GM12878 (cell line): ENCODE data around the gene PRSS8. TPM values are rescaled to one million over a fixed set of nuclear protein-coding genes. Genes with fewer than 3 reads are reported as not detected.

Experiments used
- ATAC-seq: fragments of 200-7000 bp; cut with Tn5 transposase; 3 replicates; pipeline ENCODE4 v1.9.1; 2020; ENCODE audit warnings: mild to moderate bottlenecking, moderate library complexity
- BruUV-seq: library from RNA; stranded (reverse); fragments of 400-500 nt; replicated peaks from 2 replicates; lab custom pipeline; 2021; lab: Mats Ljungman, UMichigan
- CTCF ChIA-PET: fragments of 300-600 bp; sonication (Branson Sonifier 250); formaldehyde crosslinking; extraction: SDS; loops from one replicate; lab custom pipeline; 2021; ENCODE audit warnings: inconsistent platforms; lab: Yijun Ruan, JAX
- POLR2A ChIA-PET: fragments of 350-600 bp; formaldehyde crosslinking; extraction: SDS; loops from one replicate; lab custom pipeline; 2021; ENCODE audit warnings: inconsistent platforms; lab: Charles Lee
- RAD21 ChIA-PET: fragments of 300-600 bp; sonication (Branson Sonifier 250); formaldehyde crosslinking; loops from one replicate; lab custom pipeline; 2023; ENCODE audit warnings: antibody characterized with exemption; ENCODE audit not compliant: unreplicated experiment; lab: Charles Lee
- SMC1A ChIA-PET: fragments of 300-600 bp; sonication (Branson Sonifier 250); formaldehyde crosslinking; loops from one replicate; lab custom pipeline; 2023; ENCODE audit not compliant: unreplicated experiment, uncharacterized antibody; lab: Charles Lee
- DNase-seq: peaks from one replicate; pipeline ENCODE4 v3.0.0-alpha.2; 2011; ENCODE audit warnings: low read depth, low spot score
- FAIRE-seq: peaks from 3 replicates; lab custom pipeline; 2011; peaks lifted over from hg19 to GRCh38; lab: Jason Lieb, UNC
- H2AFZ ChIP-seq: 2 replicates; pipeline ENCODE4 v1.6.0; 2011; ENCODE audit warnings: low read depth, low read length, control low read depth; ENCODE audit not compliant: control insufficient read depth
- H3K27ac ChIP-seq: 2 replicates; pipeline ENCODE4 v1.5.1; 2011; ENCODE audit warnings: control low read depth; ENCODE audit not compliant: control insufficient read depth, insufficient read depth
- H3K27me3 ChIP-seq, 2 experiments: replicated peaks in 1 of 2; 2 replicates each; pipeline versions ENCODE4 v1.6.0 to v1.6.1; 2011; ENCODE audit warnings: low read length in 1 of 2; ENCODE audit not compliant: control insufficient read depth in 2 of 2, insufficient read depth in 2 of 2
- H3K36me3 ChIP-seq, 2 experiments: 2 replicates each; pipeline ENCODE4 v1.5.1; 2011; ENCODE audit warnings: low read length in 1 of 2; ENCODE audit not compliant: control insufficient read depth in 2 of 2, insufficient read depth in 2 of 2
- H3K4me1 ChIP-seq: 2 replicates; pipeline ENCODE4 v1.6.1; 2011; ENCODE audit warnings: mild to moderate bottlenecking, low read length, moderate library complexity, mixed read lengths; ENCODE audit not compliant: control insufficient read depth, insufficient read depth
- H3K4me2 ChIP-seq: 2 replicates; pipeline ENCODE4 v1.6.0; 2011; ENCODE audit warnings: control low read depth; ENCODE audit not compliant: control insufficient read depth, insufficient read depth
- H3K4me3 ChIP-seq: fragments of 200-600 bp; sonication (generic); 2 replicates; pipeline ENCODE4 v1.5.1; 2016
- H3K79me2 ChIP-seq: 2 replicates; pipeline ENCODE4 v1.6.0; 2011; ENCODE audit warnings: low read length; ENCODE audit not compliant: control insufficient read depth, insufficient read depth
- H3K9ac ChIP-seq: 2 replicates; pipeline ENCODE4 v1.8.0; 2011; ENCODE audit warnings: low read length, control low read depth, mixed read lengths; ENCODE audit not compliant: control insufficient read depth, insufficient read depth
- H3K9me3 ChIP-seq: replicated peaks from 3 replicates; pipeline ENCODE4 v1.5.1; 2011; ENCODE audit warnings: mild to moderate bottlenecking, low read length; ENCODE audit not compliant: control insufficient read depth, insufficient read depth
- H4K20me1 ChIP-seq: 2 replicates; pipeline ENCODE4 v1.6.0; 2011; ENCODE audit not compliant: control insufficient read depth, insufficient read depth
- IKZF1 ChIP-seq: fragments of 450-650 bp; conservative IDR thresholded peaks from 2 replicates; pipeline ENCODE4 v1.6.1; 2017; ENCODE audit warnings: antibody characterized with exemption, mild to moderate bottlenecking
- POLR2A ChIP-seq: IDR thresholded peaks from 2 replicates; pipeline ENCODE4 v1.6.1; 2011; ENCODE audit warnings: low read depth, mild to moderate bottlenecking, low read length
- RB1 ChIP-seq: fragments of 450-650 bp; formaldehyde crosslinking; IDR thresholded peaks from 2 replicates; pipeline ENCODE4 v1.6.1; 2017; ENCODE audit warnings: mild to moderate bottlenecking, borderline replicate concordance
- SUZ12 ChIP-seq: fragments of 200-600 bp; sonication (generic); IDR thresholded peaks from one replicate; pipeline ENCODE4 v1.6.1; 2018; ENCODE audit warnings: antibody characterized with exemption, mild to moderate bottlenecking; ENCODE audit not compliant: unreplicated experiment
- ZNF592 ChIP-seq: fragments of 450-650 bp; IDR thresholded peaks from 2 replicates; pipeline ENCODE4 v1.6.1; 2017; ENCODE audit warnings: mild to moderate bottlenecking, moderate library complexity
- WGBS: methylation state at CpG from one replicate; pipeline ENCODE4 v1.1.6; 2016; ENCODE audit warnings: low lambda C conversion rate; ENCODE audit not compliant: insufficient replicate concordance, insufficient coverage; ENCODE audit errors: missing lambda C conversion rate; 5-methylcytosine and 5-hydroxymethylcytosine counted together
- in situ Hi-C: fragments of 300-500 bp; cut with MboI; formaldehyde crosslinking; loops from 9 replicates; pipeline ENCODE4 v1.14.3; 2018; ENCODE audit warnings: mixed read lengths
- intact Hi-C: fragments of 100-400 bp; cut with micrococcal nuclease; formaldehyde crosslinking; loops from one replicate; pipeline ENCODE4 v1.14.2; 2022; ENCODE audit not compliant: unreplicated experiment
- polyA plus RNA-seq, 11 experiments: library from polyadenylated mRNA; depleted of rRNA in 4 of 11; unstranded in 6 of 11; stranded (reverse) in 5 of 11; fragments of >200 nt; fragmentation: Nextera tagmentation in 4 of 11; fragmentation: Illumina TruSeq in 1 of 11; extraction: Ambion mirVana in 4 of 11; extraction: Trizol in 1 of 11; gene quantifications; 1 replicate in 1 of 11; 2 replicates in 10 of 11; pipeline versions ENCODE4 v1.2.1 to v1.2.3, GENCODE V29; 2011 to 2016; ENCODE audit warnings: inconsistent platforms in 2 of 11, missing spikeins in 2 of 11, low read depth in 1 of 11
- total RNA-seq, 4 experiments: library from RNA; depleted of rRNA in 3 of 4; stranded (reverse); fragments of >200 nt in 3 of 4; fragmentation: Illumina TruSeq in 1 of 4; extraction: Trizol in 1 of 4; gene quantifications; 2 replicates each; pipeline versions ENCODE4 v1.2.1 to v1.2.3, GENCODE V29; 2013 to 2021

The PRSS8 gene
- total and polyA plus RNA-seq, 10 of the 15 experiments (the other 5 are each of a cell fraction or from before 2014, with no cell fraction given): 0.33 to 0.58 TPM; not detected in 8

GRCh38 chr16:31085411-31085810 is 50.1 kb downstream of the PRSS8 start:
- CTCF ChIA-PET: interaction anchor here (1.2 kb wide), 1 partner anchor 100 kb away, joined by 3 read pairs; the partner anchor contains the start of gene HSD3B7
- intact Hi-C loops (no loop called here), in situ Hi-C loops (no loop called here)
- no TSS peak for BruUV-seq
- FAIRE-seq (no peak), DNase-seq (no peak), ATAC-seq (no peak)
- peaks cover 2% of the 10 kb centered on the region in 2 experiments; a peak in 3 of 4 replicates for H3K36me3 ChIP-seq
- no peaks in the 10 kb centered on the region for H3K79me2 ChIP-seq
- no peak overlapping the region for H3K4me3 ChIP-seq
- no peaks in the 10 kb centered on the region; the same call in 1 of the 2 replicates for H4K20me1 ChIP-seq
- H2AFZ ChIP-seq: no peak overlapping the region
- POLR2A ChIA-PET: no interaction called here
- SMC1A ChIA-PET: no interaction called here
- H3K4me2 ChIP-seq: no peak overlapping the region
- no peaks in the 10 kb centered on the region for H3K4me1 ChIP-seq
- H3K27me3 ChIP-seq: no peaks in the 10 kb centered on the region
- RAD21 ChIA-PET: no interaction called here
- no peak overlapping the region for H3K27ac ChIP-seq
- WGBS: 49% methylated on average over 8 of the region's 8 CpGs
- H3K9ac ChIP-seq: no peak overlapping the region
- no peaks in the 10 kb centered on the region for H3K9me3 ChIP-seq
- no peak for TF ChIP-seq SUZ12
- no peak for TF ChIP-seq POLR2A
- no peak for TF ChIP-seq IKZF1
- no peak for TF ChIP-seq RB1
- TF ChIP-seq ZNF592: no peak
